Measurements from ENCODE around the gene DNAH11. TPM values are rescaled to one million over a fixed set of nuclear protein-coding genes. Genes with fewer than 3 reads are reported as not detected.

DNAH11 gene
- total RNA-seq, 1 donor from 2014 or later: 0.89 TPM

GRCh38 chr7:21934808-21935207, 392.0 kb downstream of the DNAH11 start:
- DNase-seq: no peak

GRCh38 chr7:21938463-21938862, 395.6 kb downstream of the DNAH11 start:
- no peak for DNase-seq

GRCh38 chr7:21939136-21939857, 396.5 kb downstream of the DNAH11 start:
- DNase-seq: no peak

- DNase-seq: no peak
These were observed 397.1 kb downstream of the DNAH11 start for GRCh38 chr7:21939858-21940372.

GRCh38 chr7:21941611-21942141, 398.8 kb downstream of the DNAH11 start:
- no peak for DNase-seq

- no peak for DNase-seq
These were observed 400.1 kb downstream of the DNAH11 start for GRCh38 chr7:21942955-21943354.

GRCh38 chr7:21943436-21943835, 400.6 kb downstream of the DNAH11 start:
- DNase-seq: no peak

GRCh38 chr7:21944616-21945453, 402.0 kb downstream of the DNAH11 start:
- peak; percentile 50 for DNase-seq

- peak; percentile 79 for DNase-seq
These were observed 402.8 kb downstream of the DNAH11 start, which contains the start of gene CDCA7L for GRCh38 chr7:21945454-21946221. Gene CDCA7L, minus strand, starts transcription at chr7:21945899. Its CDS starts 95 bp downstream, at chr7:21945804.

GRCh38 chr7:21946222-21946709, 403.4 kb downstream of the DNAH11 start:
- no peak for DNase-seq

- no peak for DNase-seq
These were observed 404.2 kb downstream of the DNAH11 start for GRCh38 chr7:21947056-21947455.

- no peak for DNase-seq
These were observed 405.1 kb downstream of the DNAH11 start for GRCh38 chr7:21947946-21948345.

GRCh38 chr7:21948364-21948763, 405.5 kb downstream of the DNAH11 start:
- DNase-seq: no peak

GRCh38 chr7:21948887-21949540, 406.2 kb downstream of the DNAH11 start:
- no peak for DNase-seq

Other genes with a start within 250 kb of the DNAH11 start
- 9.5 TPM for gene SP4, start 115.0 kb upstream of the DNAH11 start, total RNA-seq